ENCODE measurements around the gene RAB5IF. TPM values are rescaled to one million over a fixed set of nuclear protein-coding genes. Genes with fewer than 3 reads are reported as not detected.

The RAB5IF gene
- total and polyA plus RNA-seq, 9 of the 15 experiments (the other 6 are each of a cell fraction or from before 2014, with no cell fraction given) = 26.5 to 198 (median 134) TPM

- H3K9ac ChIP-seq (ENCODE audit: insufficient read depth in 1 of 2, low read depth in 2 of 2, low read length in 2 of 2) = peak overlapping the region; percentile 81 to 83
- BruUV-seq (replicated peaks) = TSS peak; percentile 95
- peak; percentile 20 for TF ChIP-seq HNRNPLL (IDR thresholded peaks at IDR 0.05; ENCODE audit: low read depth, low read length, poor library complexity, severe bottlenecking)
- peak; percentile 76 for TF ChIP-seq L3MBTL2 (IDR thresholded peaks at IDR 0.05)
- no peak for TF ChIP-seq ZNF589 (CRISPR knock-in tag; IDR thresholded peaks at IDR 0.05; ENCODE audit: low read depth)
- TF ChIP-seq ZNF395 (CRISPR knock-in tag; IDR thresholded peaks at IDR 0.05) = peak; percentile 69
- 0 out of 2 replicates have a peak, but pooled peaks have one; percentile 35 for TF ChIP-seq SP1 (CRISPR knock-in tag; IDR thresholded peaks at IDR 0.05)
- 0 out of 2 replicates have a peak, but pooled peaks have one; percentile 22 for TF ChIP-seq JUND (IDR thresholded peaks at IDR 0.05; ENCODE audit: borderline replicate concordance, low read depth, low read length)
- TF ChIP-seq JUND (tag; IDR thresholded peaks at IDR 0.05; ENCODE audit: borderline replicate concordance, low read depth, low read length) = no peak
- peak; percentile 57; the same call in 1 of the 2 replicates for TF ChIP-seq CBFB (CRISPR knock-in tag; IDR thresholded peaks at IDR 0.05)
- TF ChIP-seq HNRNPL (IDR thresholded peaks at IDR 0.05; ENCODE audit: low read depth, low read length) = no peak
- TF ChIP-seq ATF2 (CRISPR knock-in tag; IDR thresholded peaks at IDR 0.05) = no peak
- TF ChIP-seq ZNF830 (CRISPR knock-in tag; IDR thresholded peaks at IDR 0.05) = no peak
- TF ChIP-seq NCOA6 (IDR thresholded peaks at IDR 0.05) = no peak
- no peak for TF ChIP-seq NR2C1 (IDR thresholded peaks at IDR 0.05)
- 0 out of 2 replicates have a peak, but pooled peaks have one; percentile 31 for TF ChIP-seq NR2C1 (tag; IDR thresholded peaks at IDR 0.05)
- TF ChIP-seq FOXM1 (IDR thresholded peaks at IDR 0.05; ENCODE audit: low read depth) = no peak
- 0 out of 2 replicates have a peak, but pooled peaks have one; percentile 72 for TF ChIP-seq FOXM1 (CRISPR knock-in tag; IDR thresholded peaks at IDR 0.05; ENCODE audit: low read depth)
- TF ChIP-seq BRCA1 (IDR thresholded peaks at IDR 0.05) = no peak
- peak; percentile 62; the same call in 1 of the 2 replicates for TF ChIP-seq BRCA1 (CRISPR knock-in tag; IDR thresholded peaks at IDR 0.05)
Observed at GRCh38 chr20:36572701-36573102, 32.9 kb upstream of the RAB5IF start.

More at GRCh38 chr20:36572701-36573102, 32.9 kb upstream of the RAB5IF start:
- WGBS (ENCODE audit: insufficient coverage, low coverage, missing lambda C conversion rate) = 7% methylated on average over 19 of the region's 20 CpGs
- FAIRE-seq = peak; percentile 83
- H3K9me3 ChIP-seq (replicated peaks; ENCODE audit: control insufficient read depth, insufficient read depth, low read depth, low read length) = no peaks in the 10 kb centered on the region
- H3K4me1 ChIP-seq (replicated peaks in 1 of 2; ENCODE audit: control insufficient read depth in 2 of 2, insufficient read depth in 2 of 2, low read length in 2 of 2) = peaks cover 42 to 50% of the 10 kb centered on the region in 2 experiments
- ATAC-seq = peak; percentile 38
- H4K20me1 ChIP-seq (replicated peaks; ENCODE audit: control insufficient read depth, insufficient read depth, low read length) = peaks cover 9% of the 10 kb centered on the region
- ChIA-PET CTCF (ENCODE audit: low intra/inter-chr PET ratio) (interaction anchor here (0.8 kb wide), 1 partner anchor 16 kb away, joined by 3 read pairs; no protein-coding TSS in a partner anchor), POLR2A (interaction anchor here (1.0 kb wide), 1 partner anchor 32 kb away, joined by 3 read pairs; no protein-coding TSS in a partner anchor)
- H3K4me2 ChIP-seq (ENCODE audit: insufficient read depth, low read length) = peak overlapping the region; percentile 89
- H3K9me1 ChIP-seq (ENCODE audit: control insufficient read depth, insufficient read depth, low read length) = peaks cover 3% of the 10 kb centered on the region
- H3K36me3 ChIP-seq (ENCODE audit: control insufficient read depth, insufficient read depth, low read length) = peaks cover 10% of the 10 kb centered on the region; the same call in 2 of the 3 replicates
- DNase-seq (ENCODE audit: extremely low read depth in 1 of 4, low spot score in 3 of 4) = peak; percentile 39 to 67 (median 45)
- peaks cover 32% of the 10 kb centered on the region for H3K79me2 ChIP-seq (ENCODE audit: control insufficient read depth, insufficient read depth, low read length)
- H3K27me3 ChIP-seq (ENCODE audit: control insufficient read depth in 2 of 2, insufficient read depth in 2 of 2, low read length in 2 of 2) = no peaks in the 10 kb centered on the region
- intact Hi-C loops (cut with micrococcal nuclease) (loop anchor here (5.0 kb wide), 1 partner anchor 380 kb away; the partner anchor contains the start of gene SAMHD1), in situ Hi-C loops (cut with MboI) (no loop called here)
- H2AFZ ChIP-seq (ENCODE audit: low read depth, low read length) = peak overlapping the region; percentile 94
- peak overlapping the region; percentile 92 for H3K27ac ChIP-seq (ENCODE audit: extremely low read depth, low read depth, low read length)
- H3K4me3 ChIP-seq = peak overlapping the region; percentile 80

All from K562 (cell line).